ENCODE measurements around the gene MAGEC2. TPM values are rescaled to one million over a fixed set of nuclear protein-coding genes. Genes with fewer than 3 reads are reported as not detected.

The MAGEC2 gene
- polyA plus RNA-seq, 2 of the 4 experiments (the other 2 are of a cell fraction) = 0.06 TPM; not detected in 1

DNA sequence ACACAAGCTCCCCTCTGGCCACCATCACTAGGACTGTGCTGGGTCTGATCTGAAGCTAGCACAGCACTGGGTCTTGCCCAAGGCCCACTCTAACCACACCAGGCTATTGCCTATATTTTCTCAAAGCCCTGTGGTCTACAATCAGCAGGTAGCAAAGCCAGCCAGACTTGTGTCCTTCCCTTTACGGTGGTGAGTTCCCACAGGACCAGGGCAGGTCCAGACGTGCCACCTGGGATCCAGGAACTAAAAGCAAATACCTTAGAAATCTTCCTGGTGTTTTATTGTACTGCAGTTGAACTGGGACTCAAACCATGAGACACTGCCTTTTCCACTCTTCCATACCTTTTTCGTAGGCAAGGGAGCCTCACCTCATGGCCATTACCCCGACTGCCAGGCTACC is 9.0 kb upstream of the MAGEC2 start:
- WGBS (ENCODE audit: missing lambda C conversion rate) = 6% methylated on average over 4 of the region's 4 CpGs
- ATAC-seq (no peak), DNase-seq (ENCODE audit: low read depth in 1 of 2, low spot score in 1 of 2) (no peak), FAIRE-seq (no peak)
- CTCF ChIA-PET = no interaction called here
- TF ChIP-seq ZSCAN20 (CRISPR knock-in tag; IDR thresholded peaks at IDR 0.05) = no peak
- no peak for TF ChIP-seq HEYL (CRISPR knock-in tag; IDR thresholded peaks at IDR 0.05)
- no peak for TF ChIP-seq JUN (IDR thresholded peaks at IDR 0.05)
- no peak for TF ChIP-seq CBX2 (IDR thresholded peaks at IDR 0.05; ENCODE audit: borderline replicate concordance, low read depth)
- TF ChIP-seq ZNF302 (CRISPR knock-in tag; IDR thresholded peaks at IDR 0.05) = no peak
- TF ChIP-seq POLR2A (IDR thresholded peaks at IDR 0.05; ENCODE audit: low read length) = no peak
- TF ChIP-seq EHF (CRISPR knock-in tag; IDR thresholded peaks at IDR 0.05) = no peak
- TF ChIP-seq CHD2 (IDR thresholded peaks at IDR 0.05; ENCODE audit: low read length, partially characterized antibody) = no peak
- TF ChIP-seq MYC (IDR thresholded peaks at IDR 0.05; ENCODE audit: borderline replicate concordance, low read length) = no peak
- no peak for TF ChIP-seq FOSL2 (IDR thresholded peaks at IDR 0.05)
- no peak for TF ChIP-seq FOSL2 (CRISPR knock-in tag; IDR thresholded peaks at IDR 0.05)
- no peak for TF ChIP-seq RNF2 (IDR thresholded peaks at IDR 0.05; ENCODE audit: borderline replicate concordance, low read depth)
- Histone ChIP-seq H3K27ac (no peak overlapping the region), H3K4me1 (no peaks in the 10 kb centered on the region), H3K4me3 (no peak overlapping the region), H3K9me3 (no peaks in the 10 kb centered on the region), H3K4me2 (no peak overlapping the region)
- POLR2A ChIA-PET = no interaction called here

DNA sequence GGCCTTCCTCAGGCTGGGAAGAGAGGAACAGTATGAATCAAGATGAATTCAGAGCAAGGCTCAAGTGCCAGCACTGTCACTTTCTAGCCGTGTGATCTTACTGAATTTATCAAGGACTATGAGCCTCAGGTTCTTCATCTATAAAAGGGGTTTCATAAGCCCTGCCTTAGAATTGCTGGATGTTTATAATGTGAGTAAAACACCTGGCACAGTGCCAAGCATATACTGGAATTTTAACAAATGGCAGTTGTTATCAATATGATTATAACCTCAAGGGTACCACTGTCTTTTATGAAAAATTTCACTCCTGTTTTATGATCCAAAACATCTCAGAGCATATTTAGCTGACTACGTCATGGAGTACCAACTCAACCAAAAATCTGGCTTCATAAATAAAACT is 4.0 kb downstream of the MAGEC2 start:
- FAIRE-seq (no peak), DNase-seq (ENCODE audit: low read depth in 1 of 2, low spot score in 1 of 2) (no peak), ATAC-seq (no peak)
- WGBS (ENCODE audit: missing lambda C conversion rate) = 38% methylated on average over 2 of the region's 2 CpGs
- CTCF ChIA-PET = interaction anchor here (1.3 kb wide), 1 partner anchor 35 kb away, joined by 3 read pairs; no protein-coding TSS in a partner anchor
- no peak overlapping the region for H3K4me3 ChIP-seq
- TF ChIP-seq PHF8 (IDR thresholded peaks at IDR 0.05; ENCODE audit: borderline replicate concordance, low read depth) = no peak
- no peak for TF ChIP-seq JUNB (IDR thresholded peaks at IDR 0.05)
- no peak for TF ChIP-seq ZSCAN20 (CRISPR knock-in tag; IDR thresholded peaks at IDR 0.05)
- TF ChIP-seq MAZ (IDR thresholded peaks at IDR 0.05; ENCODE audit: borderline replicate concordance, low read depth, low read length) = no peak
- TF ChIP-seq, protein P1, sequence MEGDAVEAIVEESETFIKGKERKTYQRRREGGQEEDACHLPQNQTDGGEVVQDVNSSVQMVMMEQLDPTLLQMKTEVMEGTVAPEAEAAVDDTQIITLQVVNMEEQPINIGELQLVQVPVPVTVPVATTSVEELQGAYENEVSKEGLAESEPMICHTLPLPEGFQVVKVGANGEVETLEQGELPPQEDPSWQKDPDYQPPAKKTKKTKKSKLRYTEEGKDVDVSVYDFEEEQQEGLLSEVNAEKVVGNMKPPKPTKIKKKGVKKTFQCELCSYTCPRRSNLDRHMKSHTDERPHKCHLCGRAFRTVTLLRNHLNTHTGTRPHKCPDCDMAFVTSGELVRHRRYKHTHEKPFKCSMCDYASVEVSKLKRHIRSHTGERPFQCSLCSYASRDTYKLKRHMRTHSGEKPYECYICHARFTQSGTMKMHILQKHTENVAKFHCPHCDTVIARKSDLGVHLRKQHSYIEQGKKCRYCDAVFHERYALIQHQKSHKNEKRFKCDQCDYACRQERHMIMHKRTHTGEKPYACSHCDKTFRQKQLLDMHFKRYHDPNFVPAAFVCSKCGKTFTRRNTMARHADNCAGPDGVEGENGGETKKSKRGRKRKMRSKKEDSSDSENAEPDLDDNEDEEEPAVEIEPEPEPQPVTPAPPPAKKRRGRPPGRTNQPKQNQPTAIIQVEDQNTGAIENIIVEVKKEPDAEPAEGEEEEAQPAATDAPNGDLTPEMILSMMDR (IDR thresholded peaks at IDR 0.05) = no peak
- TF ChIP-seq NR3C1 (IDR thresholded peaks at IDR 0.05) = no peak
- no peak for TF ChIP-seq CHD2 (IDR thresholded peaks at IDR 0.05; ENCODE audit: low read length, partially characterized antibody)
- no peak for TF ChIP-seq HEYL (CRISPR knock-in tag; IDR thresholded peaks at IDR 0.05)
- TF ChIP-seq, protein P2, sequence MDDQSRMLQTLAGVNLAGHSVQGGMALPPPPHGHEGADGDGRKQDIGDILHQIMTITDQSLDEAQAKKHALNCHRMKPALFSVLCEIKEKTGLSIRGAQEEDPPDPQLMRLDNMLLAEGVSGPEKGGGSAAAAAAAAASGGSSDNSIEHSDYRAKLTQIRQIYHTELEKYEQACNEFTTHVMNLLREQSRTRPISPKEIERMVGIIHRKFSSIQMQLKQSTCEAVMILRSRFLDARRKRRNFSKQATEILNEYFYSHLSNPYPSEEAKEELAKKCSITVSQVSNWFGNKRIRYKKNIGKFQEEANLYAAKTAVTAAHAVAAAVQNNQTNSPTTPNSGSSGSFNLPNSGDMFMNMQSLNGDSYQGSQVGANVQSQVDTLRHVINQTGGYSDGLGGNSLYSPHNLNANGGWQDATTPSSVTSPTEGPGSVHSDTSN (IDR thresholded peaks at IDR 0.05) = no peak
- no peak for TF ChIP-seq RFX5 (IDR thresholded peaks at IDR 0.05)
- TF ChIP-seq RARB (CRISPR knock-in tag; IDR thresholded peaks at IDR 0.05) = no peak
- TF ChIP-seq, protein P3, sequence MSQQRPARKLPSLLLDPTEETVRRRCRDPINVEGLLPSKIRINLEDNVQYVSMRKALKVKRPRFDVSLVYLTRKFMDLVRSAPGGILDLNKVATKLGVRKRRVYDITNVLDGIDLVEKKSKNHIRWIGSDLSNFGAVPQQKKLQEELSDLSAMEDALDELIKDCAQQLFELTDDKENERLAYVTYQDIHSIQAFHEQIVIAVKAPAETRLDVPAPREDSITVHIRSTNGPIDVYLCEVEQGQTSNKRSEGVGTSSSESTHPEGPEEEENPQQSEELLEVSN (IDR thresholded peaks at IDR 0.05; ENCODE audit: borderline replicate concordance, low read depth) = no peak
- no peak for TF ChIP-seq CBX8 (IDR thresholded peaks at IDR 0.05)
- no peak for TF ChIP-seq ESRRA (IDR thresholded peaks at IDR 0.05; ENCODE audit: borderline replicate concordance, low read length)
- POLR2A ChIA-PET = no interaction called here
- no peak overlapping the region for H3K27ac ChIP-seq
- H3K4me1 ChIP-seq = no peaks in the 10 kb centered on the region
- H3K9me3 ChIP-seq = no peaks in the 10 kb centered on the region
- no peak overlapping the region for H3K4me2 ChIP-seq

DNA sequence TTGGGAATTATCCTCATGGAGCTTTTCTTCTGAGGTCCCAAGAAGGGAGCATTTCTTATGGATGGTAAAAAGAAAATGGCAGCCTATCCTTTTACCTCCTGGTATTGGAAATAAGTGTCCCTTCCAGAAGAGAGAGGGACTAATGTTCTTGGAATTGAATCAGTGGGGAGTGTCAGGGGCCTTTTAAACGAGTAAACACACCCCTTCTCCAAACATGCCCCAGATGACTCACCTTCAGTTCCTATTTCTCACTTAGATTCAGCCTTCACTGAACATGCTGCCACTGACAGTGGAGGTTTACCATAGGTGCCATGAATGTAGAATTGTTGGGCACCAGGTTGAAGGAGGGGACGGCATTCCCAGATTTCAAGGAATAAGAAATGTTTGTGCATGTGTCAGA is 19.0 kb downstream of the MAGEC2 start:
- Histone ChIP-seq H3K9me3 (no peaks in the 10 kb centered on the region), H3K4me3 (no peak overlapping the region), H3K4me2 (no peak overlapping the region), H3K27ac (no peak overlapping the region), H3K4me1 (no peaks in the 10 kb centered on the region)
- 11% methylated on average over 2 of the region's 2 CpGs for WGBS (ENCODE audit: missing lambda C conversion rate)
- FAIRE-seq (no peak), ATAC-seq (no peak), DNase-seq (ENCODE audit: low read depth in 1 of 2, low spot score in 1 of 2) (no peak)
- ChIA-PET CTCF (no interaction called here), POLR2A (no interaction called here)
- TF ChIP-seq EP300 (IDR thresholded peaks at IDR 0.05) = no peak
- TF ChIP-seq ZC3H11A (IDR thresholded peaks at IDR 0.05) = no peak
- TF ChIP-seq, protein P4, sequence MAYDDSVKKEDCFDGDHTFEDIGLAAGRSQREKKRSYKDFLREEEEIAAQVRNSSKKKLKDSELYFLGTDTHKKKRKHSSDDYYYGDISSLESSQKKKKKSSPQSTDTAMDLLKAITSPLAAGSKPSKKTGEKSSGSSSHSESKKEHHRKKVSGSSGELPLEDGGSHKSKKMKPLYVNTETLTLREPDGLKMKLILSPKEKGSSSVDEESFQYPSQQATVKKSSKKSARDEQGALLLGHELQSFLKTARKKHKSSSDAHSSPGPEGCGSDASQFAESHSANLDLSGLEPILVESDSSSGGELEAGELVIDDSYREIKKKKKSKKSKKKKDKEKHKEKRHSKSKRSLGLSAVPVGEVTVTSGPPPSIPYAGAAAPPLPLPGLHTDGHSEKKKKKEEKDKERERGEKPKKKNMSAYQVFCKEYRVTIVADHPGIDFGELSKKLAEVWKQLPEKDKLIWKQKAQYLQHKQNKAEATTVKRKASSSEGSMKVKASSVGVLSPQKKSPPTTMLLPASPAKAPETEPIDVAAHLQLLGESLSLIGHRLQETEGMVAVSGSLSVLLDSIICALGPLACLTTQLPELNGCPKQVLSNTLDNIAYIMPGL (CRISPR knock-in tag; IDR thresholded peaks at IDR 0.05; ENCODE audit: borderline replicate concordance) = no peak
- no peak for TF ChIP-seq PHF8 (IDR thresholded peaks at IDR 0.05; ENCODE audit: borderline replicate concordance, low read depth)
- TF ChIP-seq CHD2 (IDR thresholded peaks at IDR 0.05; ENCODE audit: low read length, partially characterized antibody) = no peak
- no peak for TF ChIP-seq MAFK (IDR thresholded peaks at IDR 0.05; ENCODE audit: partially characterized antibody)
- TF ChIP-seq FOSL2 (IDR thresholded peaks at IDR 0.05) = no peak
- TF ChIP-seq FOSL2 (CRISPR knock-in tag; IDR thresholded peaks at IDR 0.05) = no peak
- TF ChIP-seq HDAC2 (IDR thresholded peaks at IDR 0.05) = no peak
- TF ChIP-seq CHD4 (IDR thresholded peaks at IDR 0.05; ENCODE audit: borderline replicate concordance) = no peak
- no peak for TF ChIP-seq NFE2L2 (conservative IDR thresholded peaks at IDR 0.05; ENCODE audit: low read length)
- TF ChIP-seq KDM5A (IDR thresholded peaks at IDR 0.05) = no peak
- no peak for TF ChIP-seq EHF (CRISPR knock-in tag; IDR thresholded peaks at IDR 0.05)
- TF ChIP-seq, protein P3 (IDR thresholded peaks at IDR 0.05; ENCODE audit: borderline replicate concordance, low read depth) = no peak
- no peak for TF ChIP-seq MYC (IDR thresholded peaks at IDR 0.05; ENCODE audit: borderline replicate concordance, low read length)

Measured in A549 (cell line).